ENCODE data around the gene CPN1.
"Not testable (repeated sequence)": the region's sequence is repeated elsewhere in the genome, so short reads cannot be mapped to it uniquely, and the experiment has no call there.

Gene CPN1

GRCh38 chr10:100081075-100082001 lies at the start of gene CPN1:
Gene CPN1 (minus strand): TSS chr10:100081869. CDS start chr10:100081625, 244 bp downstream.
- no peak for DNase-seq

DNA sequence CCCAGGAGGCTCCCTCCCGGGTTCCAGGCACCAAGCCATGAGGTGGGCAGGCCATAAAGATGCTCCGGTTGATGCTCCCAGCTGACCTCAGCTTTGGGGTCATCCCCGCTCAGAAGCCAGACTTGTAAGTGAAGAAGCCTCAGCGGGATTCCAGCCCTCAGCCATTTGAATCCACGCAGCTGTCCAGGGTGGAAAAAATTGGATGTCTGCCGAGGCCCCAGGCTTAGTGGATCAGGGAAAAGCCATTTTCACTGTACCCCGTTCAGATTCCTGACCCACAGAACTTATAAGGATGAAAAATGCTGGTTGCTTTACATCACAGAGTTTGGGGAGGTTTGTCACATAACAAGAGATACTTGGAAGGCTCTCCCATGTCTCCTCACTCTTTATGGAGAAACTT lies 49.2 kb upstream of the CPN1 start:
- DNase-seq: no peak

DNA sequence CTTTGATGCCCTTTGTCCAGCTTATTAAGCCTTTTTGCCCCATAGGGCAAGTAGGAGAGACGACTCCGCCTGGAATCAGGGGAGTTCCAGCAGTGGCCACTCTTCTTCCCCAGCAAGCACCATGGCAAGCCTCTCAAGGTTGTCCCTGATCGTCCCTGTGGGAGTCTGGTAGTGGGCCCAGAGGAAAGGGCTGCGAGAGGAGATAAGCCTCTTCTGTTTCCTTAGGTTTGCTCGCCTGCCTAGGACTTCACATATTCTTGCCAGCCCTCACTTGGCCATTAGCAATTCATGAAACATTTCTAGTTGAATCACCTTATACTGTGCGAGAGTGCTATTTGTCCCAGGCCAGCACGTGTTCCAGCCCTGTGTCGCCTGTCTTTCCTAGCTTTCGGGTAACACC lies 47.8 kb upstream of the CPN1 start:
- DNase-seq: no peak

DNA sequence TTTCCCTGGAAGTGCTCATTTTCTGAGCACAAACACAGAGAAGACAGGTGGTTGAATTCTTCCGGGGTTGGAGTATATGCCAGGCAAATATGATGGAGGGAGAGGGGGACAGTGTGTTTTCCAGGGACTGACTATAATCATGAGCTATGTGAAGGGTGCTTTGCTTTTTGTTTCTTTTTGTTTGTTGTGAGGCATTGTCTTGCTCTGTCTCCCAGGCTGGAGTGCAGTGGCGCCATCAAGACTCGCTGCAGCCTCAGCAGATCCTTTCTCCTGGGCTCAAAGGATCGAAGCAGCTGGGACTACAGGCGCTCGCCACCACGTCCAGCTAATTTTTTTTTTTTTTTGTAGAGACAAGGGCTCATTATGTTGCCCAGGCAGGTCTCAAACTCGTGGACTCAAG lies 47.3 kb upstream of the CPN1 start:
- no peak for DNase-seq

- DNase-seq: not testable (repeated sequence)
Measured at GRCh38 chr10:100125335-100125734, 43.7 kb upstream of the CPN1 start.

DNA sequence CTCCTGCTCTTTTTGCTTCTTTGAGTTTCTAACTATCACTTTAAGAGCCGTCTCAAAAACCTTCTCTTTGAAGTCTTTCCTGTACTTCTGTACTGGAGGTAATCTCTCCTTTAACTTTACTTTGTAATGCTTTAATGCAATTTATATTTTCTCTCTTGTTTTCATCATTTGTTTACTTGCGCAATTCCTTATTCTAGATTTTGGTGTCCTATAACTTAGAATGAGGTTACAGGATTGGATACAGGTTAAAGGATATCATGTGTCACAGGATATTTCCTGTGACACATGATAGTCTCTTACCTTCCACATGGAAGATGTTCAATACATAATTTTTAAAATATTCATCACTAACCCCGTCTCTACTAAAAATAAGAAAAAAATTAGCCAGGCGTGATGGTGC lies 42.4 kb upstream of the CPN1 start:
- no peak for DNase-seq

GRCh38 chr10:100122780-100123179 lies 41.1 kb upstream of the CPN1 start:
- DNase-seq: no peak

GRCh38 chr10:100120550-100120949 lies 38.9 kb upstream of the CPN1 start:
- DNase-seq: no peak

DNA sequence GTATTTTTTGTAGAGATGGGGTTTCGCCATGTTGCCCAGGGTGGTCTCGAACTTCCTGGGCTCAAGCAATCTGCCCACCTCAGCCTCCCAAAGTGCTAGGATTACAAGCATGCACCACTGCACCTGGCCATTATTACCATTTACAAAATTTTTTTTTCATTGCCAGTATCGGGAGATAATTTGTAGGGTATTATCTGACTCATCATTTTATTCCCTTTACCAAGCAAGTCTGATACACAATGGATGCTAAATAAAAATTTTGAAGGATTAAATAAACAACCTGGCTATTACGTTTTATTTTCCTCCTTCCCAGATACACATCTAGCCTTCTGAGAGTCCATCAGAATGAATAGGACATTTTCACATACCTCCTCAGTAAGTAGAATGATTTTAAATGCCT lies 38.1 kb upstream of the CPN1 start:
- DNase-seq: no peak

DNA sequence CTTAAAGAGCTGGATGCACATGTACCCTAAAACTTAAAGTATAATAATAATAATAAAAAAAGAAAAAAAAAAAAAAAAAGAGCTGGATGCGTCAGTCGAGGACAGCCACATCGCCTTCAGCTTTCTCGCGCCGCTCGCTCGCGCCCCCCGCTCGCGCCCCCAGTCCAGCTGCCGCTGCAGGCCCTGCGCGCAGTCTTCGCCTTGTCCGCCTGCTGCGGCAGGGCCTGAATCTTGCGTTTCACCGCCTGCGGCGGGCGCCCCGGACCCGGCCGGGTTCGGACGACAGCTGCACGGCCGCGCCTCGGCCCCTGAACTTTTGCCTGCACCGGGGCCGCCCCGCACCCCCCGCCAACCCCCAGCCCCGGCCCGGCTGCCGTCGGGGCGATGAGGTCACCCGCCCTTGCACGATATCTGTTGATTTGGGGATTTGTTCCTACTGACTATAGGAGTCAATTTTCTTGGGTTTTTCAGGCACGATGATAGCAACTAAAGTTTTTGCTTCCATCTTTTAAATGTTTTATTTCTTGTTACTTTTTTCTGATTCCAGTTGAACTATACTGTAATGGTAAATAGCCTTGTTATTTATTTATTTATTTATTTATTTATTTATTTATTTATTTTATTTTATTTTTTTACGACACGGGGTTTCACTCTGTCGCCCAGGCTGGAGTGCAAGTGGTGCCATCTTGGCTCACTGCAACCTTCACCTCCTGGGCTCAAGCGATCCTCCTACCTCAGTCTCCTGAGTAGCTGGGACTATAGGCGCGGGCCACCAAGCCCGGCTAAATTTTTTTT lies 33.5 kb upstream of the CPN1 start:
- no peak for DNase-seq

- DNase-seq: no peak
Measured at GRCh38 chr10:100114460-100114859, 32.8 kb upstream of the CPN1 start.

DNA sequence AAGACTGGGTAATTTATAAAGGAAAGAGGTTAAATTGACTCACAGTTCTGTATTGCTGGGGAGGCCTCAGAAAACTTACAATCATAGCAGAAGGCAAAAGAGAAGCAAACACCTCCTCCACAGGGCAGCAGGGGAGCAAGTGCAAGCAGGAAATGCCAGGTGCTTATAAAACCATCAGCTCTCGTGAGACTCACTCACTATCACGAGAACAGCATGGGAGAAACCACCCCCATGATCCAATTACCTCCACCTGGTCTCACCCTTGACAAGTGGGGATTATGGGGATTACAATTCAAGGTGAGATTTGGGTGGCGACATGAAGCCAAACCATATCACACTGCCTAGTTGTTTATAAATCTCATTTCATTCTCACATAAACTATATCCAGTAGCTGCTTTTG lies 28.0 kb upstream of the CPN1 start:
- no peak for DNase-seq

DNA sequence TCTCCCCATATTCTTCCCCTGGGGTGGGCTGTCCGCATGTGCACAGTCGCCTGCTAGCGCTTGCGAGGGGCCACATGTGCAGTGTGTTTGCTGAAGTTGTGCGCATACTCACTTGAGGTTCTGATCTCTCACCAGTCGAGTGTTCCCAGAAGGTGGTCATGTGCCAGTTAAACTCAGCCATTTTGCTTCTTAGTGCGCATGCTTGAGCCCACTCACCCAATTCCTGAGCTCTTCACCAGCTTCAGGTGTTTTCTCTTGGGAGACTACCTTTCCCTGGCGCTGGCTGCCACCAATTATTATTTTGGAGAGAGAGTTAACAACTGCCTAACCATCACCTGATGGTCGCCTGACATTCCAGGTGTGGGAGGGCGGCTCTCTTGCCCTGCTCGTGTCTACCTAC lies 25.2 kb upstream of the CPN1 start:
- no peak for DNase-seq

DNA sequence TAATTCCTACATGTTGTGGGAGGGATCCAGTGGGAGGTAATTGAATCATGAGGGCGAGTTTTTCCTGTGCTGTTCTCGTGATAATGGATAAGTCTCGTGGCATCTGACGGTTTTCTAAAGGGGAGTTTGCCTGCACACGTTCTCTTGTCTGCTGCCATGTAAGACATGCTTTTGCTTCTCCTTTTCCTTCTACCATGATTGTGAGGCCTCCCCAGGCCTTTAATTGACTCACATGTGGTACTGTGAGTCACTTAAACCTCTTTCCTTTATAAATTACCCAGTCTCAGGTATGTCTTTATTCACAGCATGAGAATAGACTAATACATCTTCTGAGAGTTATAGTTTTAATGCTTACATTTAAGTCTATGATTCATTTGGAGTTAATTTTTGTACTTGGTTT lies 22.6 kb upstream of the CPN1 start:
- DNase-seq: no peak

- no peak for DNase-seq
Measured at GRCh38 chr10:100103581-100103980, 21.9 kb upstream of the CPN1 start.

- DNase-seq: no peak
Measured at GRCh38 chr10:100101192-100102076, 19.8 kb upstream of the CPN1 start.

DNA sequence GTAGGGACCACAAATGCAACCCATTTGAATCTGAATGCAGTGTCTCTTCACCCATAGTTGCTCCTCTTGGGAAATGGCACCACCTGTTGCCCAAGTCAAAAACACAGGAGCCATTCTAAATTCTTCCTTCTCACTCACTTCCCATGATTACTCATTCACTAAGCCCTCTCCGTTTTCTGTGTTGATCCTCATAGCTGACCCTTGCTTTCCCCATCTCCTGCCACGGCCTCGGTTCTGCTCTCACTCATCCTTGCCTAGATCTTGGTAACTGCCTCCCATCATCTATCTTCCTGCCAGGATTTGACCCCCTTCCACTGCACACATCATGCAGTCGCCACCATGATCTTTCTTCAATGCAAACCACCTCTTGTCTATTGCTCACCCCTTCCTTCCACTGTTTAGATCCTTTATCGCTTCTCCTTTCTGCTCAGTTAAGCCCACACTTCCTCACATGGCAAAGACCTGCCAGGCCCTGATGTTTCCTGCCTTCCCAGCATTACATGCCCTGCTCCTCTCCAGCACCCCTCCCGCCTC lies 19.0 kb upstream of the CPN1 start:
- no peak for DNase-seq

GRCh38 chr10:100089241-100089640 lies 7.6 kb upstream of the CPN1 start:
- DNase-seq: no peak

DNA sequence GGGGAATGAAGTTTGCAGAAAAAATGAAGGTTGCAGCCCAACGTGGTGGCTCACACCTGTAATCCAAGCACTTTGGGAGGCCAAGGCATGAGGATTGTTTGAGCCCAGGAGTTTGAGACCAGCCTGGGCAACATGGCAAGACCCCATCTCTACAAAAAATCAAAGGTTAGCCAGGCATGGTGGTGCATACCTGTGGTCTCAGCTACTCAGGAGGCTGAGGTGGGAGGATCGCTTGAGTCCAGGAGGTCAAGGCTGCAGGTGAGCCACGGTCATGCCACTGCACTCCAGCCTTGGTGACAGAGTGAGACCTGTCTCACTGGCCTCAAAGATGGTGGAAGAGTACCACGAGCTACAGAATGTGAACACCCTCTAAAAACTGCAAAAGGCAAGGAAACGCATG lies 5.0 kb upstream of the CPN1 start:
- not testable (repeated sequence) for DNase-seq

DNA sequence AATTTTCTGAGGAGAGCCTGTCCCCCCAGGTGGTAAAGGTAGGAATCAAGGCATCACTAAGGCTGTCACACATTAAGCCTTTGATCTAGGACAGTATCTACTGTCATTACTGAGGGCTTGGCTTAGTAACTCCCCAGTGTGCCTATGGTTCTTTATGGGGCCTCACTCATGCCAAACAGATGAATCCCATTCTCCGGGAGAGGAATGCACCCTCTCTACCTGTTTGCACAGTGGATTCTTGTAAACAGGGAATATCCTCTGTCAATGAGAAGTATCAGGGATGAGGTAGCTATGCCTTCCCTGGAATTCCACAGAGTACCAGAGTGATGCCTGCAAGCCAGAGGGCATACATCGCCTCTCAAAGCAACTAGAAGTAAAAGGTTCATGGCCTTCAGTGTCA lies 3.9 kb upstream of the CPN1 start:
- no peak for DNase-seq

DNA sequence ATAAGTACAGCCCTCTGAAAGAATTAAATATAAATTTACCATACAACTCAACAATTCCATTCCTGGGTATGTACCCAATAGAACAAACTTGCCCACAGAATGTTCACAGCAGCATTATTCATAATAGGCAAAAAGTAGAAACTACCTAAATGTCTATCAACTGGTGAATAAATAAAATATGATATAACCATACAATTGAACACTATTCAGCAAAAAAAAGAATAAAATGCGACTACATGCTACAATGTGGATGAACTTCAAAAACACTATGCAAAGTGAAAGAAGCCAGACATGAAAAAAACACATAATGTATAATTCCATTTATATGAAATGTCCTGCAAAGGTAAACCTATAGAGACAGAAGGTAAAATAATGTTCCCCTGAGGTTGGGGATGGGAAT lies 2.0 kb upstream of the CPN1 start:
- DNase-seq: no peak

Measured in amygdala (tissue), 56 donors.